GM18511 (cell line): ENCODE results near the gene CARMIL1.

Experiments
- ATAC-seq: cut with Tn5 transposase; IDR thresholded peaks from one replicate; pipeline ENCODE4 v1.9.1; 2021; ENCODE audit warnings: mild to moderate bottlenecking, moderate library complexity; ENCODE audit not compliant: unreplicated experiment

Gene CARMIL1

GRCh38 chr6:25637960-25638434 is 358.8 kb downstream of the CARMIL1 start:
- no peak for ATAC-seq

GRCh38 chr6:25639653-25640052 is 360.5 kb downstream of the CARMIL1 start:
- ATAC-seq: no peak

- no peak for ATAC-seq
Observed at GRCh38 chr6:25640446-25640845, 361.3 kb downstream of the CARMIL1 start.

- ATAC-seq: no peak
Observed at GRCh38 chr6:25640891-25641290, 361.7 kb downstream of the CARMIL1 start.

GRCh38 chr6:25641377-25641776 is 362.2 kb downstream of the CARMIL1 start:
- no peak for ATAC-seq

GRCh38 chr6:25641940-25642666 is 362.9 kb downstream of the CARMIL1 start:
- ATAC-seq: no peak

GRCh38 chr6:25642667-25643328 is 363.6 kb downstream of the CARMIL1 start:
- no peak for ATAC-seq

GRCh38 chr6:25645916-25646315 is 366.7 kb downstream of the CARMIL1 start:
- no peak for ATAC-seq

GRCh38 chr6:25649611-25650010 is 370.4 kb downstream of the CARMIL1 start:
- no peak for ATAC-seq

- ATAC-seq: no peak
Observed at GRCh38 chr6:25652007-25652515, 372.9 kb downstream of the CARMIL1 start, which contains the start of gene SCGN. SCGN (plus strand) TSS chr6:25652215; CDS start chr6:25652404, 189 bp downstream.

GRCh38 chr6:25655723-25656122 is 376.5 kb downstream of the CARMIL1 start:
- ATAC-seq: no peak

- no peak for ATAC-seq
Observed at GRCh38 chr6:25659633-25660368, 380.6 kb downstream of the CARMIL1 start.

- ATAC-seq: no peak
Observed at GRCh38 chr6:25660512-25660911, 381.3 kb downstream of the CARMIL1 start.

GRCh38 chr6:25661129-25661779 is 382.1 kb downstream of the CARMIL1 start:
- no peak for ATAC-seq

- ATAC-seq: no peak
Observed at GRCh38 chr6:25665455-25665854, 386.3 kb downstream of the CARMIL1 start.

- no peak for ATAC-seq
Observed at GRCh38 chr6:25669413-25669812, 390.2 kb downstream of the CARMIL1 start.
